B cell (primary cell): ENCODE measurements around the gene CRY2. TPM values are rescaled to one million over a fixed set of nuclear protein-coding genes. Genes with fewer than 3 reads are reported as not detected.

Experiments
- ATAC-seq: fragments of 200-7000 bp; cut with Tn5 transposase; one replicate; pipeline ENCODE4 v1.10.0; 2021; ENCODE audit warnings: low read depth, mild to moderate bottlenecking, moderate number of reproducible peaks, moderate library complexity
- CTCF ChIA-PET: fragments of 350-600 bp; sonication (Branson Sonifier 250); formaldehyde crosslinking; loops from one replicate; lab custom pipeline; 2021; ENCODE audit warnings: antibody characterized with exemption, inconsistent platforms; lab: Charles Lee
- POLR2A ChIA-PET: fragments of 350-600 bp; sonication (Branson Sonifier 250); formaldehyde crosslinking; loops from one replicate; lab custom pipeline; 2021; ENCODE audit warnings: antibody characterized with exemption; lab: Charles Lee
- DNase-seq: peaks from one replicate; pipeline ENCODE4 v3.0.0; 2013
- H2AFZ ChIP-seq: 2 replicates; pipeline ENCODE4 v1.6.1; 2012; ENCODE audit warnings: mild to moderate bottlenecking, low read depth, low read length; ENCODE audit not compliant: insufficient read depth, poor library complexity, severe bottlenecking
- H3K27ac ChIP-seq, 2 donors: 1 replicate in 1 of 2; 2 replicates in 1 of 2; pipeline ENCODE4 v1.5.1; 2012 to 2013; ENCODE audit warnings: low read length in 2 of 2, mild to moderate bottlenecking in 2 of 2, moderate library complexity in 1 of 2
- H3K27me3 ChIP-seq, 4 experiments: fragments of 200-600 bp in 1 of 4; sonication (generic) in 1 of 4; replicated peaks in 1 of 4; 1 replicate in 2 of 4; 2 replicates in 2 of 4; pipeline versions ENCODE4 v1.6.1 to v1.7.0; 2013 to 2016; ENCODE audit warnings: low read length in 3 of 4, mild to moderate bottlenecking in 2 of 4, mixed read lengths in 1 of 4, moderate library complexity in 1 of 4; ENCODE audit not compliant: insufficient read depth in 4 of 4, control insufficient read depth in 3 of 4; ENCODE audit errors: control extremely low read depth in 1 of 4
- H3K36me3 ChIP-seq, 2 experiments: replicated peaks in 1 of 2; 1 replicate in 1 of 2; 2 replicates in 1 of 2; pipeline versions ENCODE4 v1.6.1 to v1.7.1; 2013; ENCODE audit warnings: low read length in 1 of 2; ENCODE audit not compliant: insufficient read depth in 2 of 2, control insufficient read depth in 1 of 2; ENCODE audit errors: control extremely low read depth in 1 of 2, extremely low read depth in 1 of 2
- H3K4me1 ChIP-seq, 2 donors: fragments of 200-600 bp in 1 of 2; sonication (generic) in 1 of 2; 1 replicate in 1 of 2; 2 replicates in 1 of 2; pipeline versions ENCODE4 v1.5.1 to v1.6.1; 2013 to 2017; ENCODE audit warnings: low read length in 2 of 2; ENCODE audit not compliant: control insufficient read depth in 2 of 2, insufficient read depth in 2 of 2
- H3K4me2 ChIP-seq: replicated peaks from 2 replicates; pipeline ENCODE3; 2012; ENCODE audit warnings: mild to moderate bottlenecking, low read depth, low read length; ENCODE audit not compliant: poor library complexity, severe bottlenecking
- H3K4me3 ChIP-seq, 5 experiments: fragments of 200-600 bp in 1 of 5; sonication (generic) in 1 of 5; 1 replicate in 3 of 5; 2 replicates in 2 of 5; pipeline versions ENCODE4 v1.5.1 to v1.7.0; 2011 to 2016; ENCODE audit warnings: low read length in 4 of 5, mild to moderate bottlenecking in 4 of 5, low read depth in 2 of 5, control low read depth in 1 of 5, moderate library complexity in 1 of 5; ENCODE audit not compliant: insufficient read depth in 1 of 5; ENCODE audit errors: control extremely low read depth in 1 of 5, extremely low read depth in 1 of 5
- H3K79me2 ChIP-seq: fragments of 200-600 bp; sonication (generic); one replicate; pipeline ENCODE4 v1.6.0; 2016; ENCODE audit warnings: low read length; ENCODE audit not compliant: control insufficient read depth, insufficient read depth
- H3K9ac ChIP-seq: fragments of 200-600 bp; sonication (generic); 2 replicates; pipeline ENCODE4 v1.6.1; 2017; ENCODE audit warnings: mild to moderate bottlenecking, low read length, moderate library complexity
- H3K9me3 ChIP-seq, 3 donors: one replicate each; pipeline versions ENCODE4 v1.6.1 to v1.7.1; 2013; ENCODE audit warnings: low read length in 2 of 3; ENCODE audit not compliant: control insufficient read depth in 2 of 3, insufficient read depth in 1 of 3; ENCODE audit errors: control extremely low read depth in 1 of 3
- H4K20me1 ChIP-seq: 2 replicates; pipeline ENCODE4 v1.6.0; 2012; ENCODE audit warnings: mild to moderate bottlenecking, low read length; ENCODE audit not compliant: insufficient read depth, control insufficient read depth, poor library complexity, severe bottlenecking
- H3K27ac Mint-ChIP-seq: one replicate; pipeline ENCODE4 v1.8.0; 2021; ENCODE audit warnings: mixed read lengths
- H3K27me3 Mint-ChIP-seq: one replicate; pipeline ENCODE4 v1.8.0; 2021; ENCODE audit warnings: mixed read lengths
- H3K4me1 Mint-ChIP-seq: one replicate; pipeline ENCODE4 v1.8.0; 2021; ENCODE audit warnings: mixed read lengths
- H3K4me3 Mint-ChIP-seq: one replicate; pipeline ENCODE4 v1.8.0; 2021; ENCODE audit warnings: mixed read lengths
- H3K9me3 Mint-ChIP-seq: one replicate; pipeline ENCODE4 v1.8.0; 2022; ENCODE audit warnings: mixed read lengths; ENCODE audit not compliant: insufficient read depth
- EZH2 ChIP-seq: IDR thresholded peaks from 2 replicates; pipeline ENCODE4 v1.6.1; 2012; ENCODE audit warnings: borderline replicate concordance, low read depth, mild to moderate bottlenecking, moderate library complexity, low read length; ENCODE audit not compliant: insufficient read depth, poor library complexity, severe bottlenecking
- WGBS: methylation state at CpG from one replicate; pipeline ENCODE4 v1.1.5; 2013; ENCODE audit warnings: missing lambda C conversion rate; ENCODE audit not compliant: insufficient coverage; 5-methylcytosine and 5-hydroxymethylcytosine counted together
- intact Hi-C: fragments of 100-400 bp; cut with micrococcal nuclease; formaldehyde crosslinking; loops from one replicate; pipeline ENCODE4 v1.10.0; 2022
- polyA plus RNA-seq: library from polyadenylated mRNA; depleted of rRNA; stranded (reverse); fragments of >200 nt; gene quantifications from 2 replicates; pipeline ENCODE4 v1.2.3, GENCODE V29; 2012
- total RNA-seq, 2 donors: library from RNA; stranded (reverse); fragments of 120-200 nt in 1 of 2; gene quantifications; 1 replicate in 1 of 2; 2 replicates in 1 of 2; pipeline versions ENCODE4 v1.2.3 to v1.2.4, GENCODE V29; 2013 to 2022
- TF ChIP-seq, protein P1 (sequence below): fragments of 200-600 bp; IDR thresholded peaks from one replicate; pipeline ENCODE4 v1.8.0; 2022; ENCODE audit warnings: antibody characterized with exemption, mild to moderate bottlenecking

The CRY2 gene
- total and polyA plus RNA-seq, 2 donors (not counting 1 experiment from before 2014, with no cell fraction given) = 20.4 to 65.1 TPM

- peak overlapping the region; percentile 63 for H3K4me3 Mint-ChIP-seq
- H3K27ac Mint-ChIP-seq = no peak overlapping the region
Observed at GRCh38 chr11:45885921-45886721, 38.8 kb downstream of the CRY2 start.

More at GRCh38 chr11:45885921-45886721, 38.8 kb downstream of the CRY2 start:
- Histone ChIP-seq H4K20me1 (peaks cover 21% of the 10 kb centered on the region), H3K4me3 (peak overlapping the region in 4 of 5 experiments; percentile 32 to 59 (median 50)), H3K27ac (no peak overlapping the region), H3K9me3 (no peaks in the 10 kb centered on the region), H3K4me2 (peak overlapping the region; percentile 86), H3K4me1 (peaks cover 11 to 12% of the 10 kb centered on the region in 2 donors), H3K79me2 (no peaks in the 10 kb centered on the region), H3K27me3 (peaks cover 0 to 13% (median 0%) of the 10 kb centered on the region in 4 experiments), H3K9ac (peak overlapping the region; percentile 63), H3K36me3 (peaks cover 0 to 3% of the 10 kb centered on the region in 2 experiments), H2AFZ (peak overlapping the region; percentile 51)
- DNase-seq (no peak), ATAC-seq (no peak)
- ChIA-PET POLR2A (no interaction called here), CTCF (no interaction called here)
- no peak for TF ChIP-seq EZH2
- TF ChIP-seq, protein P1, sequence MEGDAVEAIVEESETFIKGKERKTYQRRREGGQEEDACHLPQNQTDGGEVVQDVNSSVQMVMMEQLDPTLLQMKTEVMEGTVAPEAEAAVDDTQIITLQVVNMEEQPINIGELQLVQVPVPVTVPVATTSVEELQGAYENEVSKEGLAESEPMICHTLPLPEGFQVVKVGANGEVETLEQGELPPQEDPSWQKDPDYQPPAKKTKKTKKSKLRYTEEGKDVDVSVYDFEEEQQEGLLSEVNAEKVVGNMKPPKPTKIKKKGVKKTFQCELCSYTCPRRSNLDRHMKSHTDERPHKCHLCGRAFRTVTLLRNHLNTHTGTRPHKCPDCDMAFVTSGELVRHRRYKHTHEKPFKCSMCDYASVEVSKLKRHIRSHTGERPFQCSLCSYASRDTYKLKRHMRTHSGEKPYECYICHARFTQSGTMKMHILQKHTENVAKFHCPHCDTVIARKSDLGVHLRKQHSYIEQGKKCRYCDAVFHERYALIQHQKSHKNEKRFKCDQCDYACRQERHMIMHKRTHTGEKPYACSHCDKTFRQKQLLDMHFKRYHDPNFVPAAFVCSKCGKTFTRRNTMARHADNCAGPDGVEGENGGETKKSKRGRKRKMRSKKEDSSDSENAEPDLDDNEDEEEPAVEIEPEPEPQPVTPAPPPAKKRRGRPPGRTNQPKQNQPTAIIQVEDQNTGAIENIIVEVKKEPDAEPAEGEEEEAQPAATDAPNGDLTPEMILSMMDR = no peak
- Mint-ChIP-seq H3K27me3 (no peaks in the 10 kb centered on the region), H3K4me1 (peaks cover 12% of the 10 kb centered on the region), H3K9me3 (no peaks in the 10 kb centered on the region)
- intact Hi-C loops = loop anchor here (1.0 kb wide), 3 partner anchors 13 to 39 kb away; partner anchors contain the start of gene CRY2
- WGBS = 22% methylated on average over 37 of the region's 43 CpGs
